ENCODE measurements around the gene C3orf18.

GRCh38 chr3:50512131-50512530 is 55.4 kb downstream of the C3orf18 start:
- TF ChIP-seq, protein P1, sequence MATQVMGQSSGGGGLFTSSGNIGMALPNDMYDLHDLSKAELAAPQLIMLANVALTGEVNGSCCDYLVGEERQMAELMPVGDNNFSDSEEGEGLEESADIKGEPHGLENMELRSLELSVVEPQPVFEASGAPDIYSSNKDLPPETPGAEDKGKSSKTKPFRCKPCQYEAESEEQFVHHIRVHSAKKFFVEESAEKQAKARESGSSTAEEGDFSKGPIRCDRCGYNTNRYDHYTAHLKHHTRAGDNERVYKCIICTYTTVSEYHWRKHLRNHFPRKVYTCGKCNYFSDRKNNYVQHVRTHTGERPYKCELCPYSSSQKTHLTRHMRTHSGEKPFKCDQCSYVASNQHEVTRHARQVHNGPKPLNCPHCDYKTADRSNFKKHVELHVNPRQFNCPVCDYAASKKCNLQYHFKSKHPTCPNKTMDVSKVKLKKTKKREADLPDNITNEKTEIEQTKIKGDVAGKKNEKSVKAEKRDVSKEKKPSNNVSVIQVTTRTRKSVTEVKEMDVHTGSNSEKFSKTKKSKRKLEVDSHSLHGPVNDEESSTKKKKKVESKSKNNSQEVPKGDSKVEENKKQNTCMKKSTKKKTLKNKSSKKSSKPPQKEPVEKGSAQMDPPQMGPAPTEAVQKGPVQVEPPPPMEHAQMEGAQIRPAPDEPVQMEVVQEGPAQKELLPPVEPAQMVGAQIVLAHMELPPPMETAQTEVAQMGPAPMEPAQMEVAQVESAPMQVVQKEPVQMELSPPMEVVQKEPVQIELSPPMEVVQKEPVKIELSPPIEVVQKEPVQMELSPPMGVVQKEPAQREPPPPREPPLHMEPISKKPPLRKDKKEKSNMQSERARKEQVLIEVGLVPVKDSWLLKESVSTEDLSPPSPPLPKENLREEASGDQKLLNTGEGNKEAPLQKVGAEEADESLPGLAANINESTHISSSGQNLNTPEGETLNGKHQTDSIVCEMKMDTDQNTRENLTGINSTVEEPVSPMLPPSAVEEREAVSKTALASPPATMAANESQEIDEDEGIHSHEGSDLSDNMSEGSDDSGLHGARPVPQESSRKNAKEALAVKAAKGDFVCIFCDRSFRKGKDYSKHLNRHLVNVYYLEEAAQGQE (IDR thresholded peaks at IDR 0.05; ENCODE audit: borderline replicate concordance): no peak
- TF ChIP-seq CTCF (IDR thresholded peaks at IDR 0.05; ENCODE audit: poor library complexity, severe bottlenecking): no peak

Data from neural cell (in vitro differentiated cells).